Right forelimb (tissue), 1 donor: Measurements from ENCODE around the gene BCAS3.

Source experiments
- DNase-seq: peaks from one replicate; pipeline ENCODE4 v3.0.0-alpha.2; 2018

The BCAS3 gene

DNA sequence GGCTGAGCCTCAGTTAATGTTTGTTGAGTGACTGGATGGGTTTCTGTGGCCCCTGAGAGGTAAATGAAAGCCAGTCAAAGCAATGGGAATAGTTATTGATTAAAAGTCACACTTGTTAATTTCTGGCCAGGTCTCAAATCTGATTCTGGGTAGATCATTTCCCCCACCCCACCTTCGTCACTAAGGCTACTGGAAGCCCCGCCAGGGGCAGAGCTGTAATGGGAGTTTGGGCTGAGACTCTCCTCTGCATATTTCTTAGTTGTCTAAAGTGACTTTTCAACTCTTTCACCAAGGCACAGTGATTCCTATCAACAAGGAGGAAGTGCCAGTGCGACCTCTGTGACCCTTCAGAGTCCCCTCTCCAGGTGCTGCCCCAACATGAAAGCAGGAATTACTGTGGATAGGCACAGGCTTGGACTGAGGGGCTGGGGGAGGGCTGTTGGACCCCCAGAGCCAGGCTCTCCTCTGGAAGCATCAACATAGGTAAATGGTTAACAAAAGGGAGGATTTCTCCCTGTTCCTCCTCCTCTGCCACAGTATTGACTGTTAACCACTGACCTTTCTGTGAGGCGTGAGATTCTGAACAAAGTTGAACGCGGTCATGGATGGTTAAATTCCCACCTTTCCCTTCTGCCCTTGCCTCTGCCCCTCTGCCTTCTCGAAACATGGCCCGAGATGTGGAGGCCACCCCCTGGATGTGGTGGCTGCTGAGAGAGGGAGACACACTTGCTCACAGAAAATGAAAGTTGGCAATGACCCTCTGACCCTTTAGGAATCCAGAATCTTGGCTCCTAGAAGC, 701.2 kb downstream of the BCAS3 start:
- DNase-seq = no peak

DNA sequence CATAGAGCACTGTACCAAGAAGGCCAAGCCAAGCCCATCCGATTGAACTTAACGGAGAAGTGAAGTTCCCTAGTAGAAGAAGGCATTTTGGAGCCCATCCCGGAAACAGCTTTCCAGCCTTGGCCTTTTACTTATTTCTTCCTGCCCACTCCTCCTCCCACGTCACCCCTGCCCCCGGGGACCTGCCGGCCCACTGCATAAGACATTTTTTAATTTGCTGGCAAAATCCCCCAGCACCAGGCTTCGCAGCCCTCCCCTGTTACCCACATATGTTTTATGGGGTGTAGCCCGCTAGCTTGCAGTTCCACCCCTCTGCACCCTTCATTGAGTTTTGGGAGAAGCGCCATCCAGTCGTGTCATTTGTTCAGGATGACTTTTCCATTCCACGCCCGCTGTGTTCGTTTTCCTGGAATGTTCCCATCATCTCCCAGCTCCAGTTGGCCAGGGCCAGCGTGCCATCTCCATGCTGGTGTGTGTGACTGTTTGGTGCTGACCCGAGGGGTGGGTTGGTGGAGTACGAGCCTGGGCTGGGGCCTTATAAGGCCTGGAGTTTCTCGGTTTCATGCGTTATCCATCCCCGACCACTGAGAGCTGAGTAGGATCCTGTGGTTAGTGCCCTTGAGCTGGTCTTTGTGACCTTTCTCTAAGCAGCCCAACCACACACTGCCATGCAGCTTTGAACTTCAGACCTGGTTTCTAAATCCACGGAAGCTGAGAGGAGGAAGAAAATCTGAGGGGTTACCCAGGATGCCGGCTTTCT, 702.0 kb downstream of the BCAS3 start:
- DNase-seq = no peak

GRCh38 chr17:61380217-61380835, 702.7 kb downstream of the BCAS3 start:
- no peak for DNase-seq

DNA sequence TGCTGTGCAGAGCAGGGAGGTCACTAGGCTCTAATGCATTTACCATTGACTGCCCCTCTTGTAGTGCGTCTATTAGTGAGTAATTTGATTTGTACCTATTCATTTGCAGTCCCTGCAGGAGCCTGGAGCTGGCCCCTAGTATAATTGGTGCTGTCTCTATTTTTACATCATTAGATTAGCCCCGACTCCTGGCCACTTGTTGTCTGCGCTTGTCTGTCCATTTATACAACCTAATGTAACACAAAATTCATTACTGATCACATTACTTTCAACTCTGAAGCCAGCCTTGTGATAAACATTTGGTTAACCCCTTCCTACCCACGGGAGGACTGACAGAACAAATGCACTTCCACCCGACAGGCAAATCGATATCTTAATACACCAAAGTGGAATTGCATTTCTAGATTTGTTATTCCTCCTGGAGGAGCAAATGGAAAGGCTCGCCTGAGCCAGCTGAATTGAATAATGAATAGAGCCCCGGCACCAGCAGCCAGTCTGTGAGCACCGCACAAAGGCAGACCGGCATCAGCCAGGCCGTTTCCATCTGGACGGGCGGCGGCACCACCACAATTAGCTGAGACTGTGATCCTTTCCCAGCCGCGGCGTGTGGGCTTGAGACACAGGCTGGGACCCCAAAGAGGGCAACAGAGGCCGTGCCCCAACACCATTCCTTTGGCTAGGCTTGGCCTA, 703.3 kb downstream of the BCAS3 start:
- no peak for DNase-seq

DNA sequence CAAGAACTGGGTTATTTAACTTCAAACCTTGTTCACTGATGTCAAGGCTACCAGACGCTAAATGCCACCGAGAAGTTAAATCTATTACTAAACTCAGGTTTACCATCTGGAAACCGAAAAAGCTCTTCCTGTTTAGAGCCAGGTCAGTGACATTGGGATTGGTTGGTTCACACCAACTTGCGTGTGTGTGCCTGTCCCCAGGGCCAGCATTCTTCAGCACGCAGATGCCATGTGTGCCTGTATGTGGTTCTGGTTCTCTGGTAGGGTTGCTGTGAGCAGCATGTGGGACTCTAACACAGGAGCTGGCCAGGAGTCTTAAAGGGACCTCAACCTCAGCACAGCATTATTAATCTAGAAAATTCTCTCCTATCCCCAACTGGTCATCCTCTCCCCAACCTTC, 703.9 kb downstream of the BCAS3 start:
- no peak for DNase-seq

- no peak for DNase-seq
These were observed 705.4 kb downstream of the BCAS3 start for GRCh38 chr17:61382796-61383688.

GRCh38 chr17:61383689-61384201, 706.1 kb downstream of the BCAS3 start:
- no peak for DNase-seq

DNA sequence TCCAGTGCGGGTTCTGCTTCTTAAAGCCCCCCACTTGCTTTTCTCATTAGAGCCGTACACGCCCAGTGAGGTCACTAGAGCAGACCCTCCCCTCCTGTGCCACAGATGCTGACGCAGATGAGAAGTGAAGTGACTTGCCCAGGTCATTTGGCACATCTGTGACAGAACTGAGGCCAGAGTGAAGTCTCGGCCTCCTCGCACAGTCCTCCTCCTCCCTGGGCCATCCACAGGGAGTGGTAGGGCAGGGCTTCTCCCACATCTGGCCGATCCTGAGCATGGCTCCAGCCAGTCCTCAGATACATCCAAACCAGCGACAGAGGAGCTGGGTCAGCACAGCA, 706.7 kb downstream of the BCAS3 start:
- DNase-seq = no peak

DNA sequence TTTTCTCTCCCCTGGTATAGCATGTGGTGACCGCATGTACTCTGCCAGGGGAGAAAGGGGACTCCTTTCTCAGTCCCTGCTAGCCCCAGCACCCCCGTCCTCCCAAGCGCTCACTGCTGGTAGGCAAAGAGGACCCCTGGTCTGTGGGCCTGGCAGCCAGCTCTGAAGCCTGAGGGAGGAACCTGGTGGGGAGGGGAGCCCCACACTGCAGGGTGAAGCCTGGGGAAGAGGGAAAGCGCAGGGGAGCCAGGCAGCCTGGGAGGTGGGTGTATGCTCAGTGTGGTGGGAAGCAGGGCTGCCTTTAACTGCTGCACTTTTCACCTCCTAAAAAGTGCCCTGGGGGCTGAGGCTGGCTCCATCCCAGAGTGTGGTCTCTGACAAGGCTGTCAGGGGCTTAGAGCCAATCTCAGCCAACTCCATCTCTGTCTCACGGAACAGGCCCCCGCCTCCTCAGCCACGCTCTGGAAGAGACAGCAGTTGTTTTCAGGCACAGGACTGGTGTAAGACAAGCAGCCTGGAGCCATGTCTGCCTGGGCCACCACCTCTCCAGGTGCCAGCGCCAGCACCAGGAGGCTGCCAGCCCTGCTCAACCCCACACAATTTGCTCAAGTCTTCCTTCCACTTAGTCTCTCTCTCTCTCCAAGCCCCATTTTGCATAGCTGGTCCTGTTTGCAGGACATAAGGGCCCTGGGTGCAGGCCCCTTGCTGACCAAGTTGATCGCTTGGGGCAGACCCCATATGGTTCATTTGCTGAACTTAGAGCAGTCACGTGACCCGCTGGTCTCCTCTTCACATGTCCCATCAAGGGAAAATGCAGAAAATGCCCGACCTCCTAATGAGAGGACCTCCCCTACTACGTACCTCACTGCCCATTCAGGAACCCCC, 707.3 kb downstream of the BCAS3 start:
- no peak for DNase-seq

DNA sequence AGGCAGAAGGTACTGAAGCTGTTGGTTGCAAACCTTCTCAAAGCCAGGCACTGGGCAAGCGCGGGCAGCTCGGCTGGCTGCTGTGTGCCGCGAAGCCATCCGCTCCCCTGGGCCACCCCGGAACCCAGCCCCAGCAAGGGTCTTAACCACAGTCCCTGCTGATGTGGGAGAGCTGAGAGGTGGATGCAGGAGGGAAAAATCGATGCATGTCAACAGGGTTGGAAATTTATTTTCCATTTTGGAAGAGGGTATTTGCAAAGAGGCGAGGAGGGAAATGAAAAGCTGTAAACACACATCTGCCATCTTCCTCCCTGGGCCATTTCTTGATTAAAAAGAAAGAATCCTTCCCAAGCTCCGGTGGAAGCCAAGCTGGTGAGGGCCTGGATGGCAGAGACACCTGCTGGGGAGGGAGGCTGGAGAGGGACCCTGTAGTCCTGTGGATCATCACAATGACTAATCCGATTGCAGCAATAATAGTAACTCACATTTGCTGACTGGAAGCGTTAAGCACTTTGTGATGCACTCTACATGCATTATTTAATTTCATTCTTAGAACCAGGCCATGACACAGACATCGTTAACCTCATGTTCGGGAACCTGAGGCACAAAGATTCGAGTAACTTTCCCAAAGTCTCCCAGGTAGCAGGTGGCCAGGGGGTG, 708.1 kb downstream of the BCAS3 start:
- DNase-seq = no peak

DNA sequence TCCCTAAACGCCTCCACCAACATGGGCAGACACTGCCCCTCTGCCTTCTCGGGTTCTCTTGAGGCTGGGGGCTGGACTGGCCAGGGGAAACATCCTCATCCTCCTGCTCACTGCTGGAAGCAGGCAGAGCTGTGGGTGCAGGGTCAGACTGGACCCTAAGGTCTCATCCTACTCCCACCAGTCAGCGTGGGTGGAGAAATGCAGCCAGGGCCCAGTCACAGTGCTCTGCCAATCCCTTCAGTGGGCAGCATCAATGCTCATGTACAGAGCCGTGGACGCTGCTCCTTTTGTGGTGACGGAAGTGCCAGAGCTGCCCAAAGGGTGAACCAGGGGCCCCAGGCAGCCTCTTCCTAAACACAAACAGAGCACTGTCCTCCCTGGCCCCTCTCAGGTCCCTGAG, 708.6 kb downstream of the BCAS3 start:
- no peak for DNase-seq

DNA sequence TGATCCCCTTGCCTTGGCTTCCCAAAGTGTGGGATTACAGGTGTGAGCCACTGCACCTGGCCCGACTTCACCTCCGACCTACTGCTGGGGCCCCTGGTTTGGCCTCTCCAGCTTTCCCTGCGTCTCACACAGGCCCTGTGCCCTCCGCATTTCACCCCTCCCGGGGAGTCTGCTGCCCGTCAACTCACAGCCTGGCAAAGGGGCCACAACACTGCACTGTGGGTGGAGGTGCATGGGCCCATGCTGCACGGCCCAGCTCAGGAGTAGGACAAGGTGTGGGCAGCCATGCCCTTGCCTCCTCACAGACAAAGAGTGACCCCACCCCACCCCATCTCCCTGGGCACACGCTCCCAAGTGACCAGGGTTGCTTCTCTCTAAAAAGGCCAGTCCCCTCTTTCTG, 709.4 kb downstream of the BCAS3 start:
- DNase-seq = no peak

- DNase-seq = no peak
These were observed 710.1 kb downstream of the BCAS3 start for GRCh38 chr17:61387511-61388305.

GRCh38 chr17:61388561-61389356, 711.1 kb downstream of the BCAS3 start:
- no peak for DNase-seq

- no peak for DNase-seq
These were observed 712.2 kb downstream of the BCAS3 start for GRCh38 chr17:61389670-61390478.

- DNase-seq = no peak
These were observed 712.8 kb downstream of the BCAS3 start for GRCh38 chr17:61390479-61390791.

- no peak for DNase-seq
These were observed 714.1 kb downstream of the BCAS3 start for GRCh38 chr17:61391595-61392291.
